Measurements from ENCODE around the gene TPP1. TPM values are rescaled to one million over a fixed set of nuclear protein-coding genes. Genes with fewer than 3 reads are reported as not detected.

Gene TPP1
- total and polyA plus RNA-seq, 10 of the 15 experiments (the other 5 are each of a cell fraction or from before 2014, with no cell fraction given) = 7.5 to 64.6 (median 38.3) TPM

DNA sequence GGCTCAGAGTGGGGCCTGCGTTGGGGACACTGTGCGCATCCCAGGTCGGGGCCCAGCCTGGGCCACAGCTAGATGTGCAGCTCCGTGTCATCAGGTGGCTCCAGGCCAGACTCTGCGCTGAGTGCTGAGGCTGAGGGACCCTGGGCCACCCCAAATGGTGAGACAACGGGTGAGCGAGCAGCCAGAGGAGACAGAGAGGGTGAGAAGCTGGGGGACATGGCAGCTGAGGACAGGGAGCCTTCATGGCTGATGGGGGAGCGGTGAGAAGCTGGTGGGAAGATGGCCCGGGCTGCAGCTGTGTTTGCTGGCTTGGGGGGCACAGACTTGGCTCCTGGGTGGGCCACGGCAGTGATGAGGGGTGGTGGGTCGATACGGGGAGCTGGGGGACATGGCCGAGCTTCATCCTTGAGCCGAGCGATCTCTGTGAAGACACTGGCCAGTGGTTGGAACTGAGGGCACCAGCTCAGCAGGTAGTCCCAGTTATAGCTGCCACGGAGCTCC lies 2.5 kb upstream of the TPP1 start:
- FAIRE-seq (no peak), ATAC-seq (no peak), DNase-seq (ENCODE audit: low read depth, low spot score) (no peak)
- ChIA-PET CTCF (interaction anchor here (0.6 to 3.1 kb wide), 6 partner anchors 9 to 134 kb away, joined by 3 to 13 read pairs (median 4); partner anchors contain the start of gene TAF10), RAD21 (ENCODE audit: unreplicated experiment) (interaction anchor here (4.3 kb wide), 1 partner anchor 18 kb away, joined by 55 read pairs; the partner anchor contains the start of genes ILK and RRP8), POLR2A (interaction anchor here (0.9 to 9.1 kb wide), 2 partner anchors 12 to 17 kb away, joined by 3 to 85 read pairs; partner anchors contain the start of gene TAF10), SMC1A (ENCODE audit: uncharacterized antibody, unreplicated experiment) (interaction anchor here (0.9 to 1.4 kb wide), 5 partner anchors 15 to 219 kb away, joined by 3 to 4 read pairs (median 3); no protein-coding TSS in a partner anchor)
- no peak overlapping the region for H3K9ac ChIP-seq (ENCODE audit: control insufficient read depth, insufficient read depth, low read length)
- TF ChIP-seq SMAD1 (IDR thresholded peaks at IDR 0.05; ENCODE audit: low read depth, partially characterized antibody) (no peak), CREM (IDR thresholded peaks at IDR 0.05; ENCODE audit: low read depth) (no peak), EED (IDR thresholded peaks at IDR 0.05; ENCODE audit: low read depth) (no peak), CHD4 (IDR thresholded peaks at IDR 0.05) (no peak), YBX1 (IDR thresholded peaks at IDR 0.05) (no peak), IKZF1 (conservative IDR thresholded peaks at IDR 0.05) (no peak)
- TF ChIP-seq, protein P1, sequence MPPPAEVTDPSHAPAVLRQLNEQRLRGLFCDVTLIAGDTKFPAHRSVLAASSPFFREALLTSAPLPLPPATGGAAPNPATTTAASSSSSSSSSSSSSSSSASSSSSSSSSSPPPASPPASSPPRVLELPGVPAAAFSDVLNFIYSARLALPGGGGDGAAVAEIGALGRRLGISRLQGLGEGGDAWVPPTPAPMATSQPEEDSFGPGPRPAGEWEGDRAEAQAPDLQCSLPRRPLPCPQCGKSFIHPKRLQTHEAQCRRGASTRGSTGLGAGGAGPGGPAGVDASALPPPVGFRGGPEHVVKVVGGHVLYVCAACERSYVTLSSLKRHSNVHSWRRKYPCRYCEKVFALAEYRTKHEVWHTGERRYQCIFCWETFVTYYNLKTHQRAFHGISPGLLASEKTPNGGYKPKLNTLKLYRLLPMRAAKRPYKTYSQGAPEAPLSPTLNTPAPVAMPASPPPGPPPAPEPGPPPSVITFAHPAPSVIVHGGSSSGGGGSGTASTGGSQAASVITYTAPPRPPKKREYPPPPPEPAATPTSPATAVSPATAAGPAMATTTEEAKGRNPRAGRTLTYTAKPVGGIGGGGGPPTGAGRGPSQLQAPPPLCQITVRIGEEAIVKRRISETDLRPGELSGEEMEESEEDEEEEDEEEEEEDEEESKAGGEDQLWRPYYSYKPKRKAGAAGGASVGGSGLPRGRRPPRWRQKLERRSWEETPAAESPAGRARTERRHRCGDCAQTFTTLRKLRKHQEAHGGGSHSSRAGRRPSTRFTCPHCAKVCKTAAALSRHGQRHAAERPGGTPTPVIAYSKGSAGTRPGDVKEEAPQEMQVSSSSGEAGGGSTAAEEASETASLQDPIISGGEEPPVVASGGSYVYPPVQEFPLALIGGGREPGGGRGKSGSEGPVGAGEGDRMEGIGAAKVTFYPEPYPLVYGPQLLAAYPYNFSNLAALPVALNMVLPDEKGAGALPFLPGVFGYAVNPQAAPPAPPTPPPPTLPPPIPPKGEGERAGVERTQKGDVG (CRISPR knock-in tag; IDR thresholded peaks at IDR 0.05) = no peak
- TF ChIP-seq, protein P2, sequence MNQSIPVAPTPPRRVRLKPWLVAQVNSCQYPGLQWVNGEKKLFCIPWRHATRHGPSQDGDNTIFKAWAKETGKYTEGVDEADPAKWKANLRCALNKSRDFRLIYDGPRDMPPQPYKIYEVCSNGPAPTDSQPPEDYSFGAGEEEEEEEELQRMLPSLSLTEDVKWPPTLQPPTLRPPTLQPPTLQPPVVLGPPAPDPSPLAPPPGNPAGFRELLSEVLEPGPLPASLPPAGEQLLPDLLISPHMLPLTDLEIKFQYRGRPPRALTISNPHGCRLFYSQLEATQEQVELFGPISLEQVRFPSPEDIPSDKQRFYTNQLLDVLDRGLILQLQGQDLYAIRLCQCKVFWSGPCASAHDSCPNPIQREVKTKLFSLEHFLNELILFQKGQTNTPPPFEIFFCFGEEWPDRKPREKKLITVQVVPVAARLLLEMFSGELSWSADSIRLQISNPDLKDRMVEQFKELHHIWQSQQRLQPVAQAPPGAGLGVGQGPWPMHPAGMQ (IDR thresholded peaks at IDR 0.05; ENCODE audit: borderline replicate concordance) = no peak
- no peak overlapping the region for H3K4me3 ChIP-seq
- WGBS (ENCODE audit: insufficient coverage, insufficient replicate concordance, low lambda C conversion rate, missing lambda C conversion rate) = 71% methylated on average over 13 of the region's 16 CpGs
- peaks cover 5% of the 10 kb centered on the region for H3K4me1 ChIP-seq (ENCODE audit: control insufficient read depth, insufficient read depth, low read length)
- in situ Hi-C loops (cut with MboI) = no loop called here
- H3K79me2 ChIP-seq (ENCODE audit: control insufficient read depth, insufficient read depth, low read length) = peaks cover 12% of the 10 kb centered on the region
- no peaks in the 10 kb centered on the region for H4K20me1 ChIP-seq (ENCODE audit: control insufficient read depth, insufficient read depth)
- H2AFZ ChIP-seq (ENCODE audit: control insufficient read depth, low read depth, low read length) = no peak overlapping the region
- H3K9me3 ChIP-seq (replicated peaks; ENCODE audit: control insufficient read depth, insufficient read depth, low read length) = no peaks in the 10 kb centered on the region
- H3K4me2 ChIP-seq (ENCODE audit: control insufficient read depth, insufficient read depth) = no peak overlapping the region
- BruUV-seq (replicated peaks) = no TSS peak
- H3K27ac ChIP-seq (ENCODE audit: control insufficient read depth, insufficient read depth) = no peak overlapping the region
- intact Hi-C loops (cut with micrococcal nuclease; ENCODE audit: unreplicated experiment) = no loop called here
- no peaks in the 10 kb centered on the region for H3K27me3 ChIP-seq (replicated peaks in 1 of 2; ENCODE audit: control insufficient read depth in 2 of 2, insufficient read depth in 2 of 2, low read length in 1 of 2)
- no peaks in the 10 kb centered on the region for H3K36me3 ChIP-seq (ENCODE audit: control insufficient read depth in 2 of 2, insufficient read depth in 2 of 2, low read length in 1 of 2)

Data from GM12878 (cell line).